Measurements from ENCODE around the gene GRIPAP1.
A peak's percentile ranks its signal among the peaks of the same experiment; 100 is the strongest.

The GRIPAP1 gene, protein sequence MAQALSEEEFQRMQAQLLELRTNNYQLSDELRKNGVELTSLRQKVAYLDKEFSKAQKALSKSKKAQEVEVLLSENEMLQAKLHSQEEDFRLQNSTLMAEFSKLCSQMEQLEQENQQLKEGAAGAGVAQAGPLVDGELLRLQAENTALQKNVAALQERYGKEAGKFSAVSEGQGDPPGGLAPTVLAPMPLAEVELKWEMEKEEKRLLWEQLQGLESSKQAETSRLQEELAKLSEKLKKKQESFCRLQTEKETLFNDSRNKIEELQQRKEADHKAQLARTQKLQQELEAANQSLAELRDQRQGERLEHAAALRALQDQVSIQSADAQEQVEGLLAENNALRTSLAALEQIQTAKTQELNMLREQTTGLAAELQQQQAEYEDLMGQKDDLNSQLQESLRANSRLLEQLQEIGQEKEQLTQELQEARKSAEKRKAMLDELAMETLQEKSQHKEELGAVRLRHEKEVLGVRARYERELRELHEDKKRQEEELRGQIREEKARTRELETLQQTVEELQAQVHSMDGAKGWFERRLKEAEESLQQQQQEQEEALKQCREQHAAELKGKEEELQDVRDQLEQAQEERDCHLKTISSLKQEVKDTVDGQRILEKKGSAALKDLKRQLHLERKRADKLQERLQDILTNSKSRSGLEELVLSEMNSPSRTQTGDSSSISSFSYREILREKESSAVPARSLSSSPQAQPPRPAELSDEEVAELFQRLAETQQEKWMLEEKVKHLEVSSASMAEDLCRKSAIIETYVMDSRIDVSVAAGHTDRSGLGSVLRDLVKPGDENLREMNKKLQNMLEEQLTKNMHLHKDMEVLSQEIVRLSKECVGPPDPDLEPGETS

DNA sequence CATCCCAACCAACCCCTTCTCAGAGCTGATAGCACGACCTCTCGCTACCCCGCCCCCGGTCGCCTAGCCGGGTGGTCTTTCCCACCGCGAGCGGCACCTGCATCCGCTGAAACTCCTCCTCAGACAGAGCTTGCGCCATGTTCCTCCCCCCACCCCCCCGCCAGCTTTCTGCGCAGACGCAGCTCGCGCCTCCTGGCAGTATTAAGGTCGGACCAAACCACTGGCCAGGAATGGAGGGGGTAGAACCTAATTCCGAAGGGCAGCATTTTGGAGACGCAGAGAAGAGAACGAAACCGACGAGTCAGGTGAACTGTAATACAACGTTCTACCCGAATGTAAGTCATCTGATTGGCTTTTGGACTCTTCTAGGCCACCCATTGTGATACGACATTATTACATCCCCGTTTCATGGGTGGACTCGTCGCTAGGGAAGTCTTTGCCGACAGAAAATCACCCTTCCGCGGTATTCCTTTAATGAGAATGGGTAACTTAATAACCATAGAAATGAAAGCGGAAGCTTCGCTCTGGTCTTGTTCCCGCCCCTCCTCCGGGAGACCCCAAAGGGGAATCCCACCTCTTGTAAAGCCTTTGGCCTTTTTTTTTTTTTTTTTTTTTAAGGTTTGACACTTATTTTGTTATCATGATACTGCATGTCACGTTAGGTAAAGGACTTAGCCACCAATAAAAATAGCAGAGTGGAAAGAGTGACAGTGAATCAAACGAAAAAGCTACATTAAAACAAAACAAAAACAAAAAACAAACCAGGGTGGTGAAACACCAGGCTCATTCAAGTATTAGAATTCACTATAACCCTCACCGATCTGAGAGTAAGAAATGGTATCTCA lies at the start of gene GRIPAP1:
TSS of gene GRIPAP1 (minus strand) at position 174 of the 845 bp plus-strand sequence. CDS start at position 139, 35 bp downstream.
- H3F3A ChIP-seq (ENCODE audit: insufficient read depth, low read length), result no peaks in the 10 kb centered on the region
- H3K36me3 ChIP-seq (replicated peaks; ENCODE audit: insufficient read depth, low read length), result no peaks in the 10 kb centered on the region
- H3K4me3 ChIP-seq (ENCODE audit: low read length), result peak within 1 kb of the TSS; percentile 82
- no peaks in the 10 kb centered on the region for H3K9me2 ChIP-seq (replicated peaks; ENCODE audit: insufficient read depth, low read length)
- H3K27ac ChIP-seq (ENCODE audit: low read length), result peak within 1 kb of the TSS; percentile 87
- H3K9ac ChIP-seq (ENCODE audit: low read length), result peak within 1 kb of the TSS; percentile 85
- peak; percentile 87 for DNase-seq
- peaks cover 16% of the 10 kb centered on the region for H3K79me2 ChIP-seq (ENCODE audit: low read length)
- no peaks in the 10 kb centered on the region for H4K20me1 ChIP-seq (ENCODE audit: insufficient read depth, low read length)
- no peaks in the 10 kb centered on the region for H3K4me1 ChIP-seq (ENCODE audit: low read length)
- peak within 1 kb of the TSS; percentile 51 for H2AFZ ChIP-seq (ENCODE audit: low read length)
- no peaks in the 10 kb centered on the region for H3K9me3 ChIP-seq (replicated peaks; ENCODE audit: insufficient read depth, low read length)
- TF ChIP-seq EZH2phosphoT487 (IDR thresholded peaks at IDR 0.05; ENCODE audit: low read length), result no peak
- TF ChIP-seq, protein P1, sequence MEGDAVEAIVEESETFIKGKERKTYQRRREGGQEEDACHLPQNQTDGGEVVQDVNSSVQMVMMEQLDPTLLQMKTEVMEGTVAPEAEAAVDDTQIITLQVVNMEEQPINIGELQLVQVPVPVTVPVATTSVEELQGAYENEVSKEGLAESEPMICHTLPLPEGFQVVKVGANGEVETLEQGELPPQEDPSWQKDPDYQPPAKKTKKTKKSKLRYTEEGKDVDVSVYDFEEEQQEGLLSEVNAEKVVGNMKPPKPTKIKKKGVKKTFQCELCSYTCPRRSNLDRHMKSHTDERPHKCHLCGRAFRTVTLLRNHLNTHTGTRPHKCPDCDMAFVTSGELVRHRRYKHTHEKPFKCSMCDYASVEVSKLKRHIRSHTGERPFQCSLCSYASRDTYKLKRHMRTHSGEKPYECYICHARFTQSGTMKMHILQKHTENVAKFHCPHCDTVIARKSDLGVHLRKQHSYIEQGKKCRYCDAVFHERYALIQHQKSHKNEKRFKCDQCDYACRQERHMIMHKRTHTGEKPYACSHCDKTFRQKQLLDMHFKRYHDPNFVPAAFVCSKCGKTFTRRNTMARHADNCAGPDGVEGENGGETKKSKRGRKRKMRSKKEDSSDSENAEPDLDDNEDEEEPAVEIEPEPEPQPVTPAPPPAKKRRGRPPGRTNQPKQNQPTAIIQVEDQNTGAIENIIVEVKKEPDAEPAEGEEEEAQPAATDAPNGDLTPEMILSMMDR (IDR thresholded peaks at IDR 0.05; ENCODE audit: low read length), result no peak
- no peak for TF ChIP-seq EZH2 (optimal IDR thresholded peaks at IDR 0.05; ENCODE audit: low read depth, low read length)
- no peaks in the 10 kb centered on the region for H3K27me3 ChIP-seq (replicated peaks; ENCODE audit: insufficient read depth, low read length)
- peak within 1 kb of the TSS; percentile 55 for H3K4me2 ChIP-seq (ENCODE audit: low read depth, low read length)

DNA sequence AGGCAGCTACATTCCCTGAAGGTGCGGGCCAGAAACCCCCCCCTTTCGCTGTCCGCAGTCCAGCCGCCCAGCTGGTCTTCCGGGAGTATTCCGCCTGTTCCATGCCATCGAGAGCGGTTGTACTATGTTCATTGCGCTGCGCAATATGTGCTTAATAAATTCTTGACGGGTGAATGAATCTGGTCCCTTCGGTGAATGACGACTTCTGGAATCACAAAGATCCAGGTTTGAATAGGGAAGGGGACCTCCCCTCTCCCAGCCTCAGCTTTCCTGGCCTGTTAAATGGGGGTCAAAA lies 41.9 kb upstream of the GRIPAP1 start:
- Histone ChIP-seq H3K4me2 (ENCODE audit: low read depth, low read length) (peak overlapping the region; percentile 90), H3F3A (ENCODE audit: insufficient read depth, low read length) (peaks cover 7% of the 10 kb centered on the region; the same call in 1 of the 2 replicates), H3K9me3 (replicated peaks; ENCODE audit: insufficient read depth, low read length) (no peaks in the 10 kb centered on the region), H3K27me3 (replicated peaks; ENCODE audit: insufficient read depth, low read length) (no peaks in the 10 kb centered on the region), H4K20me1 (ENCODE audit: insufficient read depth, low read length) (no peaks in the 10 kb centered on the region), H3K4me1 (ENCODE audit: low read length) (peaks cover 15% of the 10 kb centered on the region), H2AFZ (ENCODE audit: low read length) (peak overlapping the region; percentile 91), H3K79me2 (ENCODE audit: low read length) (peaks cover 21% of the 10 kb centered on the region), H3K9ac (ENCODE audit: low read length) (peak overlapping the region; percentile 56), H3K27ac (ENCODE audit: low read length) (peak overlapping the region; percentile 42; the same call in 1 of the 2 replicates), H3K36me3 (replicated peaks; ENCODE audit: insufficient read depth, low read length) (no peaks in the 10 kb centered on the region), H3K9me2 (replicated peaks; ENCODE audit: insufficient read depth, low read length) (no peaks in the 10 kb centered on the region), H3K4me3 (ENCODE audit: low read length) (peak overlapping the region; percentile 64)
- DNase-seq, result no peak
- TF ChIP-seq EZH2 (optimal IDR thresholded peaks at IDR 0.05; ENCODE audit: low read depth, low read length) (no peak), EZH2phosphoT487 (IDR thresholded peaks at IDR 0.05; ENCODE audit: low read length) (no peak)
- TF ChIP-seq, protein P1 (IDR thresholded peaks at IDR 0.05; ENCODE audit: low read length), result no peak

DNA sequence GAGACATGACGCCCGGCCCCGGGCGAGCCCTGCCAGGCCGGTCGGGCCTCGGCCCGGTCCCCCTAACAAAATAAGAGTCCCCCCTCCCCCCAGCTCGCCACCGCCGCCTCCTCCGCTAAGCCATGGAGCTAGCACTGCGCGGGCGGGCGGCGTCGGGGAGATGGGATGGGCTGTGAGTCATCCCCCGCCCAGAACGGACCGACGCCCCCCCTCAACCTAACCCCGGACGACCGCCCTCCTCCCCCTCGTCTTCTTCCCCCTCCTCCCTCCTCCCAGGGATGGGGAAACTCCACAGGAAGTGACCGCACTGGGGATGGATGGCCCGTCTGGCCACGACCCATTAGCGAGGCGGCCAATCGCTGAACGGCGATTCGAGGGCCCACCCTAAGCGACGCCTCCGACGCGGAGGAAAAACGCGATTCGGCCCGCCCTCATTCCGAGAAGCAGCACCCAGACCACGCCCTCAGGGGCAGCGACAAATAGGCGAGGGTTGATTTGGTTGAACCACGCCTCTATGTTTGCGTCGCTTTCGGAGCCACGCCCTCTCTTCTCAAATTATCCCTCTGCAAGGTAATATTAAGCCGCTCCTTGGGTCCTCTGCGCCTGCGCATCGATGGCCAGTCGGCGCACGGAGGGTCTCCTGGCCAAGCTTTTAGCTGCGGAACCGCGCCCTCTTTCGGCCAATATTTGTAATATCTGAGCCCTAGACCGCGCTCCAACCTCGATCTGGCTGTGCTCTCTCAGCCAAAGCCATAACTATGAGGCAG lies 41.3 kb upstream of the GRIPAP1 start, which contains the start of gene TFE3:
TSS of gene TFE3 (minus strand) at position 138 of the 767 bp plus-strand sequence. CDS start at position 7, 131 bp downstream.
- peak within 1 kb of the TSS; percentile 73 for H3K4me3 ChIP-seq (ENCODE audit: low read length)
- peaks cover 15% of the 10 kb centered on the region for H3K4me1 ChIP-seq (ENCODE audit: low read length)
- peaks cover 7% of the 10 kb centered on the region; the same call in 1 of the 2 replicates for H3F3A ChIP-seq (ENCODE audit: insufficient read depth, low read length)
- peak within 1 kb of the TSS; percentile 91 for H2AFZ ChIP-seq (ENCODE audit: low read length)
- peak within 1 kb of the TSS; percentile 91 for H3K9ac ChIP-seq (ENCODE audit: low read length)
- no peaks in the 10 kb centered on the region for H3K36me3 ChIP-seq (replicated peaks; ENCODE audit: insufficient read depth, low read length)
- H4K20me1 ChIP-seq (ENCODE audit: insufficient read depth, low read length), result no peaks in the 10 kb centered on the region
- peaks cover 21% of the 10 kb centered on the region for H3K79me2 ChIP-seq (ENCODE audit: low read length)
- peak within 1 kb of the TSS; percentile 90 for H3K4me2 ChIP-seq (ENCODE audit: low read depth, low read length)
- no peaks in the 10 kb centered on the region for H3K9me3 ChIP-seq (replicated peaks; ENCODE audit: insufficient read depth, low read length)
- H3K27ac ChIP-seq (ENCODE audit: low read length), result peak within 1 kb of the TSS; percentile 68
- H3K27me3 ChIP-seq (replicated peaks; ENCODE audit: insufficient read depth, low read length), result no peaks in the 10 kb centered on the region
- DNase-seq, result peak; percentile 97
- H3K9me2 ChIP-seq (replicated peaks; ENCODE audit: insufficient read depth, low read length), result no peaks in the 10 kb centered on the region
- no peak for TF ChIP-seq EZH2 (optimal IDR thresholded peaks at IDR 0.05; ENCODE audit: low read depth, low read length)
- TF ChIP-seq, protein P1 (IDR thresholded peaks at IDR 0.05; ENCODE audit: low read length), result peak; percentile 54

All from MM.1S (cell line).